K562 (cell line): ENCODE results near the gene DEDD2. TPM values are rescaled to one million over a fixed set of nuclear protein-coding genes. Genes with fewer than 3 reads are reported as not detected.

Experiments used
- GABPB1 ChIP-seq: sonication (generic); formaldehyde crosslinking; IDR thresholded peaks from 2 replicates; pipeline ENCODE4 v1.8.0; 2022; ENCODE audit warnings: mild to moderate bottlenecking, missing genetic modification reagents
- HCFC1 ChIP-seq: IDR thresholded peaks from 2 replicates; pipeline ENCODE4 v1.6.1; 2012; ENCODE audit warnings: low read depth, low read length, improper control_type of control experiment
- JUN ChIP-seq, 2 experiments: sonication (generic) in 1 of 2; formaldehyde crosslinking in 1 of 2; IDR thresholded peaks; 2 replicates each; pipeline versions ENCODE4 v1.6.1 to v1.8.0; 2012 to 2022; ENCODE audit warnings: borderline replicate concordance in 2 of 2, mild to moderate bottlenecking in 2 of 2, improper control_type of control experiment in 1 of 2, low read depth in 1 of 2, low read length in 1 of 2, missing genetic modification reagents in 1 of 2
- KLF13 ChIP-seq: fragments of 450-650 bp; IDR thresholded peaks from 2 replicates; pipeline ENCODE4 v1.6.1; 2016; ENCODE audit warnings: missing genetic modification characterization, low read depth, mild to moderate bottlenecking, missing compliant biosample characterization, moderate library complexity, borderline replicate concordance
- MBD2 ChIP-seq: sonication (generic); IDR thresholded peaks from 2 replicates; pipeline ENCODE4 v1.6.1; 2016; ENCODE audit warnings: low read depth, borderline replicate concordance
- RCOR1 ChIP-seq, 2 experiments: IDR thresholded peaks; 2 replicates each; pipeline ENCODE4 v1.6.1; 2012; ENCODE audit warnings: low read depth in 2 of 2, low read length in 2 of 2, borderline replicate concordance in 1 of 2, improper control_type of control experiment in 1 of 2
- SIN3B ChIP-seq: fragments of 450-650 bp; IDR thresholded peaks from 2 replicates; pipeline ENCODE4 v1.6.1; 2017; ENCODE audit warnings: low read depth, mild to moderate bottlenecking, moderate library complexity
- SMAD1 ChIP-seq: fragments of 150-350 bp; IDR thresholded peaks from 2 replicates; pipeline ENCODE4 v1.6.1; 2014; ENCODE audit warnings: low read length, low read depth; ENCODE audit not compliant: partially characterized antibody
- TAF7 ChIP-seq: fragments of 450-650 bp; IDR thresholded peaks from 2 replicates; pipeline ENCODE4 v1.6.1; 2016; ENCODE audit warnings: missing genetic modification characterization, missing compliant biosample characterization
- ZFX ChIP-seq: sonication (generic); formaldehyde crosslinking; IDR thresholded peaks from 2 replicates; pipeline ENCODE4 v1.8.0; 2022; ENCODE audit warnings: mild to moderate bottlenecking, missing genetic modification reagents, moderate library complexity
- ZNF57 ChIP-seq: fragments of 450-650 bp; formaldehyde crosslinking; IDR thresholded peaks from 2 replicates; pipeline ENCODE4 v1.4.0; 2020; ENCODE audit warnings: mild to moderate bottlenecking, moderate library complexity
- polyA plus RNA-seq, 8 experiments: library from polyadenylated mRNA; depleted of rRNA in 4 of 8; stranded (reverse) in 5 of 8; unstranded in 3 of 8; fragments of >200 nt; fragmentation: Nextera tagmentation in 2 of 8; fragmentation: Illumina TruSeq in 1 of 8; extraction: Ambion mirVana in 2 of 8; extraction: Trizol in 1 of 8; gene quantifications; 2 replicates each; pipeline versions ENCODE4 v1.2.1 to v1.2.3, GENCODE V29; 2011 to 2014; ENCODE audit warnings: inconsistent platforms in 1 of 8, missing spikeins in 1 of 8
- total RNA-seq, 7 experiments: library from RNA; depleted of rRNA in 6 of 7; stranded (reverse); fragments of >200 nt in 6 of 7; fragmentation: Illumina TruSeq in 2 of 7; extraction: Trizol in 2 of 7; gene quantifications; 2 replicates each; pipeline versions ENCODE4 v1.2.1 to v1.2.3, GENCODE V29; 2011 to 2021; ENCODE audit warnings: low replicate concordance in 1 of 7
- TF ChIP-seq, protein P1 (sequence below): fragments of 250-450 bp; sonication (Bioruptor Pico); IDR thresholded peaks from 2 replicates; pipeline ENCODE4 v1.5.1; 2021; ENCODE audit warnings: mild to moderate bottlenecking
- TF ChIP-seq, protein P2 (sequence below), 3 experiments: fragments of 200-800 bp in 1 of 3; fragments of 250-450 bp in 1 of 3; fragments of 450-650 bp in 1 of 3; sonication (Bioruptor Pico) in 1 of 3; sonication (Bioruptor generic) in 1 of 3; formaldehyde crosslinking in 1 of 3; IDR thresholded peaks; 2 replicates each; pipeline versions ENCODE4 v1.6.1 to v1.8.0; 2016 to 2022; ENCODE audit warnings: mild to moderate bottlenecking in 2 of 3, missing genetic modification characterization in 2 of 3, missing compliant biosample characterization in 1 of 3, moderate library complexity in 1 of 3
- TF ChIP-seq, protein P3 (sequence below): fragments of 450-650 bp; IDR thresholded peaks from 2 replicates; pipeline ENCODE4 v1.6.1; 2017; ENCODE audit warnings: antibody characterized with exemption

The DEDD2 gene
- total and polyA plus RNA-seq, 9 of the 15 experiments (the other 6 are each of a cell fraction or from before 2014, with no cell fraction given): 4.3 to 43.0 (median 29.2) TPM

DNA sequence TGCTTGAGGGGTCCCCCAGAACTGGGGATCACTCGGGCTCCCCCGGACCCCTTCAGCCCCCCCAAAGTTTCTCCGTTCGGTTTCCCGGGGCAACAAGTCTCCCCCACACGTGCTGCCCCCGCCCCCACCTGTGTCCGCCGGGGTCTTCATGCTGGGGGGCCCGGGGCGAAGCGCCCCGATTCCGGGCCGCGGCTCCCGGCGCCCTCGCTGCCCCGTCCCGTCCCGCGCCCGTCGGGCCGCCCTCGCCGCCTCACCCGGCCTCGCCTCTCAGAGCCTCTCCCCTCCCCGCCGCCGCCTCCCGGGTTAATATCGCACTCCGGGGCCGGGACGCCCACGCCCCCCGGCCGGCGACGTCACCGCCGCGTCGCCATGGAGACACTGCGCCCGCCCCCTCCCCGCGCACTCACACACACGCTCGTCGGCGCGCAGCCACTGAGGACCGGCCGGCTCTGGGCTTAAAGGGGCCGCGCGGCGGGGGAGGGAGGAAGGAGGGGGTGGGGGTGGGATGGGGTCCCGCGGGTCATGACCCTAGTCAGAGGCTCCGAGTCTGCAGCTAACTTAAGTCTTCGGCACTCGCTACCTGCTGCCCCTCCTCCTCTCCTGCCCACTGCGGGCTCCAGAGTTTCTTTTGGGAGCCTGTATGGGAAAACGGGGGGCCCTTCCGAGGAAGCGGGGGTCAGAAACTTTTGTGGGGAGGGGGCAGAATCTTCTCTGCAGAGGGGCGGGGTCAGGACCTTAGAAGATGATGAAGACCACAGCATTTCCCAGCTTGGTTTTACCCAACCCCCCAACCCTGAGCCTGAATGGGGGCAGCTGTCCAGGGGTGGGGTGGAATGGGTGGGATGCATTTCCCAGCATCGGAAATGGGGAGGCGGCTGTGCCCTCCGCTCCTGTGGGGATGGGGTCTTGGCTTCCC, 37.6 kb upstream of the DEDD2 start, which contains the start of gene ERF (continued):
- TF ChIP-seq SIN3B (0 out of 2 replicates have a peak, but pooled peaks have one; percentile 47), RCOR1 (IDR thresholded peaks at IDR 0.05; ENCODE audit: borderline replicate concordance in 1 of 2, low read depth in 2 of 2, low read length in 2 of 2) (peak in 1 of 2 experiments; percentile 20; a peak in 1 of 4 replicates), SMAD1 (peak; percentile 58), TAF7 (tag) (no peak), ZFX (CRISPR knock-in tag) (peak; percentile 63), JUN (IDR thresholded peaks at IDR 0.05; ENCODE audit: borderline replicate concordance, low read depth, low read length) (no peak; the same call in 1 of the 2 replicates), JUN (CRISPR knock-in tag; IDR thresholded peaks at IDR 0.05; ENCODE audit: borderline replicate concordance) (peak; percentile 43; the same call in 1 of the 2 replicates), ZNF57 (CRISPR knock-in tag) (no peak), MBD2 (peak; percentile 41; the same call in 1 of the 2 replicates), GABPB1 (CRISPR knock-in tag) (no peak), KLF13 (peak; percentile 78; the same call in 1 of the 2 replicates), HCFC1 (peak; percentile 24; the same call in 1 of the 2 replicates)
- TF ChIP-seq, protein P1, sequence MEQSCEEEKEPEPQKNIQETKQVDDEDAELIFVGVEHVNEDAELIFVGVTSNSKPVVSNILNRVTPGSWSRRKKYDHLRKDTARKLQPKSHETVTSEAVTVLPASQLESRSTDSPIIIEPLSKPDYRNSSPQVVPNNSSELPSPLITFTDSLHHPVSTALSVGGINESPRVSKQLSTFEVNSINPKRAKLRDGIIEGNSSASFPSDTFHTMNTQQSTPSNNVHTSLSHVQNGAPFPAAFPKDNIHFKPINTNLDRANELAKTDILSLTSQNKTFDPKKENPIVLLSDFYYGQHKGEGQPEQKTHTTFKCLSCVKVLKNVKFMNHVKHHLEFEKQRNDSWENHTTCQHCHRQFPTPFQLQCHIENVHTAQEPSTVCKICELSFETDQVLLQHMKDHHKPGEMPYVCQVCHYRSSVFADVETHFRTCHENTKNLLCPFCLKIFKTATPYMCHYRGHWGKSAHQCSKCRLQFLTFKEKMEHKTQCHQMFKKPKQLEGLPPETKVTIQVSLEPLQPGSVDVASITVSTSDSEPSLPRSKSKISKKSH (CRISPR knock-in tag): no peak
- TF ChIP-seq, protein P2, sequence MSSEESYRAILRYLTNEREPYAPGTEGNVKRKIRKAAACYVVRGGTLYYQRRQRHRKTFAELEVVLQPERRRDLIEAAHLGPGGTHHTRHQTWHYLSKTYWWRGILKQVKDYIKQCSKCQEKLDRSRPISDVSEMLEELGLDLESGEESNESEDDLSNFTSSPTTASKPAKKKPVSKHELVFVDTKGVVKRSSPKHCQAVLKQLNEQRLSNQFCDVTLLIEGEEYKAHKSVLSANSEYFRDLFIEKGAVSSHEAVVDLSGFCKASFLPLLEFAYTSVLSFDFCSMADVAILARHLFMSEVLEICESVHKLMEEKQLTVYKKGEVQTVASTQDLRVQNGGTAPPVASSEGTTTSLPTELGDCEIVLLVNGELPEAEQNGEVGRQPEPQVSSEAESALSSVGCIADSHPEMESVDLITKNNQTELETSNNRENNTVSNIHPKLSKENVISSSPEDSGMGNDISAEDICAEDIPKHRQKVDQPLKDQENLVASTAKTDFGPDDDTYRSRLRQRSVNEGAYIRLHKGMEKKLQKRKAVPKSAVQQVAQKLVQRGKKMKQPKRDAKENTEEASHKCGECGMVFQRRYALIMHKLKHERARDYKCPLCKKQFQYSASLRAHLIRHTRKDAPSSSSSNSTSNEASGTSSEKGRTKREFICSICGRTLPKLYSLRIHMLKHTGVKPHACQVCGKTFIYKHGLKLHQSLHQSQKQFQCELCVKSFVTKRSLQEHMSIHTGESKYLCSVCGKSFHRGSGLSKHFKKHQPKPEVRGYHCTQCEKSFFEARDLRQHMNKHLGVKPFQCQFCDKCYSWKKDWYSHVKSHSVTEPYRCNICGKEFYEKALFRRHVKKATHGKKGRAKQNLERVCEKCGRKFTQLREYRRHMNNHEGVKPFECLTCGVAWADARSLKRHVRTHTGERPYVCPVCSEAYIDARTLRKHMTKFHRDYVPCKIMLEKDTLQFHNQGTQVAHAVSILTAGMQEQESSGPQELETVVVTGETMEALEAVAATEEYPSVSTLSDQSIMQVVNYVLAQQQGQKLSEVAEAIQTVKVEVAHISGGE (CRISPR knock-in tag; IDR thresholded peaks at IDR 0.05): no peak
- TF ChIP-seq, protein P3, sequence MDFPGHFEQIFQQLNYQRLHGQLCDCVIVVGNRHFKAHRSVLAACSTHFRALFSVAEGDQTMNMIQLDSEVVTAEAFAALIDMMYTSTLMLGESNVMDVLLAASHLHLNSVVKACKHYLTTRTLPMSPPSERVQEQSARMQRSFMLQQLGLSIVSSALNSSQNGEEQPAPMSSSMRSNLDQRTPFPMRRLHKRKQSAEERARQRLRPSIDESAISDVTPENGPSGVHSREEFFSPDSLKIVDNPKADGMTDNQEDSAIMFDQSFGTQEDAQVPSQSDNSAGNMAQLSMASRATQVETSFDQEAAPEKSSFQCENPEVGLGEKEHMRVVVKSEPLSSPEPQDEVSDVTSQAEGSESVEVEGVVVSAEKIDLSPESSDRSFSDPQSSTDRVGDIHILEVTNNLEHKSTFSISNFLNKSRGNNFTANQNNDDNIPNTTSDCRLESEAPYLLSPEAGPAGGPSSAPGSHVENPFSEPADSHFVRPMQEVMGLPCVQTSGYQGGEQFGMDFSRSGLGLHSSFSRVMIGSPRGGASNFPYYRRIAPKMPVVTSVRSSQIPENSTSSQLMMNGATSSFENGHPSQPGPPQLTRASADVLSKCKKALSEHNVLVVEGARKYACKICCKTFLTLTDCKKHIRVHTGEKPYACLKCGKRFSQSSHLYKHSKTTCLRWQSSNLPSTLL: no peak
